ENCODE data around the gene ZNF334. TPM values are rescaled to one million over a fixed set of nuclear protein-coding genes. Genes with fewer than 3 reads are reported as not detected.

ZNF334 gene
- total RNA-seq, 1 donor from 2014 or later, result 5.4 TPM

DNA sequence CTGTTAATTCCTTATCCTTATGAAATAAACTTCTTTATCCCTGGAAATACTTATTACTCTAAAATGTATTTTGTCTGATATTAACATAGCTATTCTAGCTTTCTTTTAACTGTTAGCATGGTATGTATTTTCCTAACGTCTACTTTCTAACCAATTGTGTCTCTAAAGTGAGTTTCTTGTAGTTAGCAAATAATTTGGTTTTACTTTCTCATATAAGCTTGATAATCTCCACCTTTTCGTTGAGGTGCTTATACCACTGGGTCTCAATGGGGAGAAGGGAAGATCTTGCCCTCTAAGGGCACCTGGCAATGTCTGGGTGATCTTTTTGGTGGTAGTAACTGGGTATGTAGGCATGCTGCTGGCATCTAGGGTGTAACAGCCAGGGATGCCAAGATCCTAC is 25.7 kb downstream of the ZNF334 start:
- H3K36me3 ChIP-seq, result no peaks in the 10 kb centered on the region
- no peaks in the 10 kb centered on the region for H3K27me3 ChIP-seq
- DNase-seq (ENCODE audit: extremely low spot score in 2 of 2), result no peak
- H3K4me3 ChIP-seq, result no peak overlapping the region
- no peaks in the 10 kb centered on the region for H3K4me1 ChIP-seq
- no peaks in the 10 kb centered on the region for H3K9me3 ChIP-seq
- no peak overlapping the region for H3K27ac ChIP-seq
- intact Hi-C loops (cut with DNase I), result no loop called here
- TF ChIP-seq, protein P1, sequence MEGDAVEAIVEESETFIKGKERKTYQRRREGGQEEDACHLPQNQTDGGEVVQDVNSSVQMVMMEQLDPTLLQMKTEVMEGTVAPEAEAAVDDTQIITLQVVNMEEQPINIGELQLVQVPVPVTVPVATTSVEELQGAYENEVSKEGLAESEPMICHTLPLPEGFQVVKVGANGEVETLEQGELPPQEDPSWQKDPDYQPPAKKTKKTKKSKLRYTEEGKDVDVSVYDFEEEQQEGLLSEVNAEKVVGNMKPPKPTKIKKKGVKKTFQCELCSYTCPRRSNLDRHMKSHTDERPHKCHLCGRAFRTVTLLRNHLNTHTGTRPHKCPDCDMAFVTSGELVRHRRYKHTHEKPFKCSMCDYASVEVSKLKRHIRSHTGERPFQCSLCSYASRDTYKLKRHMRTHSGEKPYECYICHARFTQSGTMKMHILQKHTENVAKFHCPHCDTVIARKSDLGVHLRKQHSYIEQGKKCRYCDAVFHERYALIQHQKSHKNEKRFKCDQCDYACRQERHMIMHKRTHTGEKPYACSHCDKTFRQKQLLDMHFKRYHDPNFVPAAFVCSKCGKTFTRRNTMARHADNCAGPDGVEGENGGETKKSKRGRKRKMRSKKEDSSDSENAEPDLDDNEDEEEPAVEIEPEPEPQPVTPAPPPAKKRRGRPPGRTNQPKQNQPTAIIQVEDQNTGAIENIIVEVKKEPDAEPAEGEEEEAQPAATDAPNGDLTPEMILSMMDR (IDR thresholded peaks at IDR 0.05), result no peak
- no peak for TF ChIP-seq POLR2A (IDR thresholded peaks at IDR 0.05)
- TF ChIP-seq POLR2AphosphoS5 (IDR thresholded peaks at IDR 0.05; ENCODE audit: insufficient read depth in 1 of 2, low read depth in 1 of 2), result no peak

DNA sequence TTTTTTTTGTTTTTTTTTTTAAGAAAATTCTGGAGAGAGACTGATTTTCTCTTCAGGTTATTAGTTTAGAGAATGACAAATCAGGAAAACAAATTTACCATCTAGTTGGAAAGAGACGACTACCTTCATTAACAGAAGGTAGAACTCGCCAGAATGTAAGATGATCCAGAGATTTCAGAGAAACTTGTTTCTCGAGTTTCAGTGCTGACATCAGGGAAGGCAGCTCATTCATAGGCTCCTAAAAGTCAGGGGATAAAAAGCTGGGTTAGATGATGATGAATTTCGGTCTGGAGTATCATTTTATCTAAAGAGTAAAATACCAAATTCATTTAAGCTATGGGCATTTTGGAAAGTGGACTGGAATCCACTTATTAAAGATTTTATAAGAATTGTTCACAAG is 27.9 kb downstream of the ZNF334 start:
- no peaks in the 10 kb centered on the region for H3K27me3 ChIP-seq
- H3K36me3 ChIP-seq, result no peaks in the 10 kb centered on the region
- H3K4me1 ChIP-seq, result no peaks in the 10 kb centered on the region
- H3K27ac ChIP-seq, result peak overlapping the region; percentile 13
- TF ChIP-seq, protein P1 (IDR thresholded peaks at IDR 0.05), result no peak
- no peak for TF ChIP-seq POLR2A (IDR thresholded peaks at IDR 0.05)
- TF ChIP-seq POLR2AphosphoS5 (IDR thresholded peaks at IDR 0.05; ENCODE audit: insufficient read depth in 1 of 2, low read depth in 1 of 2), result no peak
- no peaks in the 10 kb centered on the region for H3K9me3 ChIP-seq
- intact Hi-C loops (cut with DNase I), result no loop called here
- no peak for DNase-seq (ENCODE audit: extremely low spot score in 2 of 2)
- no peak overlapping the region for H3K4me3 ChIP-seq

DNA sequence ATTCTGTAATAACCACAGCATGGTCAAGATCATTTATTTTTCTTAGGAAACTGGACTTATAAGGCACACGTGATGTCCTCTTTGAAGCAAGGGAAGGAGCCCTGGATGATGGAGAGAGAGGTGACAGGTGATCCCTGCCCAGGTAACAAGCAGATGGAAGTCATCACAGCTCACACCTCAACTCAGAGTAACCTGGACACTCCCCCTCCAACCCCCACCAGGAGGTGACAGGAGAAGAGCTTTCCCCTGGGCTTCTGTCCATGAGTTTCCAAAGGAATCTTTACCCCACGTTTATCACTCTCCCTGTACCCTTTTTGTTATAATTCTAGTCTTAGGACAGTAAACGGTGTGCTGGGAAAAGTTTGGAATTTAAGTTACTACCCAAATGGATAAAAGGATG is 28.4 kb downstream of the ZNF334 start:
- Histone ChIP-seq H3K4me1 (no peaks in the 10 kb centered on the region), H3K9me3 (no peaks in the 10 kb centered on the region), H3K27me3 (no peaks in the 10 kb centered on the region), H3K27ac (no peak overlapping the region), H3K4me3 (no peak overlapping the region), H3K36me3 (no peaks in the 10 kb centered on the region)
- DNase-seq (ENCODE audit: extremely low spot score in 2 of 2), result no peak
- TF ChIP-seq, protein P1 (IDR thresholded peaks at IDR 0.05), result no peak
- TF ChIP-seq POLR2AphosphoS5 (IDR thresholded peaks at IDR 0.05; ENCODE audit: insufficient read depth in 1 of 2, low read depth in 1 of 2), result no peak
- TF ChIP-seq POLR2A (IDR thresholded peaks at IDR 0.05), result no peak
- intact Hi-C loops (cut with DNase I), result no loop called here

GRCh38 chr20:46483879-46484278 is 29.5 kb downstream of the ZNF334 start:
- intact Hi-C loops (cut with DNase I), result no loop called here
- no peak for TF ChIP-seq POLR2A (IDR thresholded peaks at IDR 0.05)
- TF ChIP-seq, protein P1 (IDR thresholded peaks at IDR 0.05), result no peak
- TF ChIP-seq POLR2AphosphoS5 (IDR thresholded peaks at IDR 0.05; ENCODE audit: insufficient read depth in 1 of 2, low read depth in 1 of 2), result no peak

DNA sequence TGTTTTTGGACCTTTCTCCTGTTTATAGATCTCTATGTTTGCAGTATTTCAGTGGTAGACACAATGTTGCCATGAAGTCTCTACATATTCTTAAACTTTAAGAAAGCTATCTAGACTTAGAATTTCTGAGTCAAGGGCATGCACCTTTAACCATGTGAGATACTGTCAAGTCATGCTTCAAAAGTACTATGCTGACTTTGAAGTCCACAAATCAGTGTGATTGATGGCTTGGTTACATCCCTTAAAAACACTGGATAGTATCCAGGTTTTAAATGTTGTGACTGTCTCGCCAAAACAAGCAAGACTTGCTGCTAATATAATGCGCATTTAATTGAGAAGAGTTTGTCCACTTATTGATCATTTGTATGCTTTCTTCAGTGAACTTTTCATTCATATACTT is 30.5 kb downstream of the ZNF334 start:
- TF ChIP-seq, protein P1 (IDR thresholded peaks at IDR 0.05), result no peak
- TF ChIP-seq POLR2AphosphoS5 (IDR thresholded peaks at IDR 0.05; ENCODE audit: insufficient read depth in 1 of 2, low read depth in 1 of 2), result no peak
- Histone ChIP-seq H3K9me3 (no peaks in the 10 kb centered on the region), H3K36me3 (no peaks in the 10 kb centered on the region), H3K4me3 (no peak overlapping the region), H3K27ac (no peak overlapping the region), H3K4me1 (no peaks in the 10 kb centered on the region), H3K27me3 (no peaks in the 10 kb centered on the region)
- DNase-seq (ENCODE audit: extremely low spot score in 2 of 2), result no peak
- intact Hi-C loops (cut with DNase I), result no loop called here

More at GRCh38 chr20:46483879-46484278, 29.5 kb downstream of the ZNF334 start:
- Histone ChIP-seq H3K9me3 (no peaks in the 10 kb centered on the region), H3K27me3 (no peaks in the 10 kb centered on the region), H3K4me1 (no peaks in the 10 kb centered on the region), H3K36me3 (no peaks in the 10 kb centered on the region), H3K27ac (no peak overlapping the region), H3K4me3 (no peak overlapping the region)
- DNase-seq (ENCODE audit: extremely low spot score in 2 of 2), result no peak

Measured in vagina (tissue), 2 donors.